Dermis blood vessel endothelial cell (primary cell): ENCODE results near the gene FAM107B. TPM values are rescaled to one million over a fixed set of nuclear protein-coding genes. Genes with fewer than 3 reads are reported as not detected.

Experiments used
- DNase-seq: peaks from one replicate; pipeline ENCODE4 v3.0.0; 2010
- total RNA-seq: library from RNA; depleted of rRNA; stranded (reverse); fragments of >200 nt; gene quantifications from 2 replicates; pipeline ENCODE4 v1.2.3, GENCODE V29; 2014

FAM107B gene
- total RNA-seq, 1 donor from 2014 or later: 60.6 TPM

DNA sequence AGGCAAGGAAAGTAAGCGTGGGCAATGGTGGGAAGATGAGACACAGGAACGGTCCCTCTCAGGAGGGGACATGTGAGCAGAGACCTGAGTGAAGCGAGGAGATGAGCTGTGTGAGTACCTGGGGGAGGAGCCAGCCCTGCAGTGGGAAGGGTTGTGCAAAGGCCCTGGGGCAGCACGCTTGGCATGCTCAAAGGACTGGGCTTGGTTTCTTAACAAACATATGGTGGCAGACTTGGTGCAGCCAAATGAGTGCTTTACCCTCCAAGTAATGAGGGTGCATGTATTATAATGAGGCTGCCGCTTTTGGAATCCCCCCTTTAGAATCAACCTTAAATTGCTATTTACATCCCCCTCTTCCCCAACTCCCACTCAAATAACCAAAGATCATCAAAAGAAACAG, 291.3 kb downstream of the FAM107B start:
- no peak for DNase-seq

DNA sequence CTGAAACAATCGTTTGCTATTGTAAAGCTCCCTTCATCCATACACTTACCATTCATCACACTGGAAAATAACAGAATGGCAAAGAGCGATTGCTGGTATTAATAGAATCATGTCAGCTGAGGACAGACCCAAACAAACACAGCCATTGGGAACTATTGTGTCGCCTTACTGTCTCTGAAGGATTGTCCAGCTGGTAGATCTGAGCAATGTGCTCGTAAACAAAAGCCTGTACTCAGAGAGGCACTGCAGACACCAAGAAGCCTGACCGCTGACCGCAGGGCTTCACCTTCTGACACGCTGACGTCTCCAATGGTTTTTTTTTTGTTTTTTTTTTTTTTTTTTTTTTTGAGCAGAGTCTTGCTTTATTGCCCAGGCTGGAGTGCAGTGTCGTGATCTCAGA, 292.9 kb downstream of the FAM107B start:
- no peak for DNase-seq

DNA sequence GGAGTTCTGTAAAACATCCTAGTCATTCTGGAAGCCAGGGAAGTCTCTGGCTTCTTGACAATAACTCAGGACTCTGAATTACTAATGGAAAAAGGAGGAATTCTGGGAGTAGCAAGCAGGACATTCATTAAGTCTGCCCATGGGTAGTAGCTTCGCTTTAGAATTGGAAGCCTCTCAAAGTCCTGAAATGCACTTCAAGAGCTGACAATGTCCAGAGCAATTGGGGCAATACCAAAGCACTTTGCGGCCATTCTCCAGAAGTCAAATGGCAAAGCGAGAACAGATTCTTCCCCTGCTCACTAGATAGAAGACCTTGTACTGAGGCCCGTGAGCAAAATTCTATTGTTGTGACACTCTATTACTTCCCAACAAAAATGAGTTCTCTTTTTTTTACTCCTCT, 293.7 kb downstream of the FAM107B start:
- DNase-seq: no peak

DNA sequence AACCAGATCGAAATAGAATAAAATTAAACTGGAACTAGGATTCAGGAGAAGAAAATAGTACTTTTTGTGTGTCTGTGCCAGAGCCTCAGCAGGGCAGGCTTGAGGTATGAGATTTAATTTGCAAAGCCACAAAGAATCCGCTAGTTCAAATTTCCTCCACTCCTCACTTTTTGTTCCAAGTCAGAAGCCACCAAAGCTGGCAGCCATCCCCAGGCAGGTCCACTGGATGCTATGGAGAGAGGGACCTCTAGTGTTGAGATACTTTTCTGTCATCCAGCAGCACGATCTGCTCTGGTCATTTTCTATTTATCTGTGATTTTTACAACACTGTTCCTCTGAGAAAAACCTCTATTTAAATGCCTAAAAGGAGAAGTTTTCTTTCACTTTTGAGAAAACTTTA, 296.1 kb downstream of the FAM107B start:
- peak; percentile 81 for DNase-seq

DNA sequence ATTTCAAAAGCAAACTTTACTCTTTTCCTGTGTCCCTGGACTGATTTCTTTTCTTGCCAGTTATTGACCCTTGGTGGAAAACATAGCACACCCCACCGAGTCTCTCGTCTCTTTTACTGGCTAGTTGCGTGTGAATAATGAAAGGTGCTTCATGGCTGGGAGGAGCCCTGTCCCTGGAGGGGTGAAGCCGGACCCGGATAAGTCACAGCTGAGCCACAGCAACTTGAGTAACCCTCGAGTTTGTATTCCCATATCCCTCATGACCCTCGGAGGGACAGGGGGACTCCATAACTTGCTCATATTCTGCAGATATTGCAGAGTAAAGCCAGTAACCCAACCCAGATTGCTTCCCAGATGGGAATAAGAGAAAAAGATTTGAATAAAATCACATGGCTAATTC, 296.5 kb downstream of the FAM107B start:
- no peak for DNase-seq

DNA sequence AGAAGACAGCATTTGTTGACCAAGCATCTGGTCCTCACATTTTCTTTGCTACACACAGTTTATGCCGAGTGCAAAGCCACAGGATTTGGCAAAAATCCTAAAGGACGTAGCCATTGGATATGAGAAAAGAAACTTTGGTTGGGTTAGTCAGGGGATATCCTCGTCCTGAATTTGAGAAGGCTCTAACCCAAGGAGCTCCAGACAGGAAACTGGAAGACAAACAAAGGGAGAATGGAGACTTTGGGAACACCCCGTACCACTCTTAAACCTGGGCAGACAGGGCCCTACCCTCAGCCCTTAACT, 297.3 kb downstream of the FAM107B start:
- no peak for DNase-seq

DNA sequence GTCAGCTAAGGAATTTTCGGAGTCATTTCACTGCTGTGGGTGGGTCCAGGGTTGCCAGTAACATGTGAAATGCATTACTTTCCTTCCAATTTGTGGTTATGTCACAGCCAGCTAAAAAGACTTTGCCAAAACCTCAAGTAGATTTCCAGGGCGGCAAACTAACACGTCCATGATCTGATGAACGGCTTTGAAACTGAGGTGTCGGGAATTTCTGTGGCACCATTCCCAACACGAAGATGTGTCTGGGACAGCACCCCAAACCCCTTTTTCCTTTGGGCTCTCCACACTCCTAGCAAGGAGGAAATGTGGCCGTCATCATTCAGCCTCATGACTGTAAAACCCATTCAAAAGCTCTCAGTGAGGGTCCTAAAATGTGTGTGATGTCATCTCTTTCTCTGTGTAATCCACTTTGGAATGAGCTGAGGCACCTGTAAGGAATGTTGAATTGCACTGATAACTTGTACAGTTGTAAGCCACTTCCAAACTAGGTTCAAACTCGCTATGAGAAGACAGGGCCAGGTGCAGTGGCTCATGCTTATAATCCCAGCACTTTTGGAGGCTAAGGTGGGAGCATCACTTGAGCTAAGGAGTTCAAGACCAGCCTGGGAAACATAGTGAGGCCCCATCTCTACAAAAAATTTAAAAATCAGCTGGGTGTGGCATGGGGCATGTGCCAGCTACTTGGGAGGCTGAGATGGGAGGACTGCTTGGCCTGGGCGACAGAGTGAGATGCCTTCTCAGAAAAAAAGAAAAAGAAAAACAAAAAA, 297.9 kb downstream of the FAM107B start:
- DNase-seq: no peak

DNA sequence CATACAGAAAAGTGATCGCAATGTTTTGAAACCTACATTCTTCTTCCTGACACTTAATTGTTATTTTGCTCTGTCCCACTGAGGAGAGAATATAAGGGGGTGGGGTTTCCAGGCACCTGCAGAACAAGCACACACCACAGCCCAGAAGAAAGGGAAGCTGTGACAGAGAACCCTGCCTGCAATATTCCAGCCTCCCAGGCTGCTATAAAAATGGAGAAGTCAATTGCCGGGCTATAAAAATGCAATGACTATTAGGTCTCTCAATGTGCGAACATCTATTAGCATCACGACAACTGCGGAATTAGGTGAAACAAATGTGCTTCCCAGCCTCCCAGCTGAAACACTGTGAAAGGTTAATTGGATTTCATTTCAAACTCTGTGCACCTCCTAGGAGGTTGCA, 298.7 kb downstream of the FAM107B start:
- DNase-seq: no peak

DNA sequence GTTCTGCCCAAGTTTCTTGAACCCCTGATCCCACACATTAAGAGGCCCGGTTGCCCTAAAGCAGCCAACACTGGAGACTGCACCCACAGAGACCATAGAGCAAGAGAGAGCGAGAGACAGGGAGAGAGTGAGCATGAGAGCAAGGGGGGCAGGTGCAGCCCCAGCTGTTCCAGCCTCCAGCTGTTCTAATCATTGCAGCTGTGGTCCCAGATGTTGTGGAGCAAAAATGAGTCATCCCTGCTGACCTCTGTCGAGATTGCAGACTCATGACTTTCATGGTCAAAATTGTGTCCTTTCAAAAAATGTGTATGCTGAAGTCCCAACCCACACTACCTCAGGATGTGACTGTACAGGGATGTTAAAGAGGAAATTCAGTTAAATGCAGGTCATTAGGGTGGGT, 300.0 kb downstream of the FAM107B start:
- no peak for DNase-seq

DNA sequence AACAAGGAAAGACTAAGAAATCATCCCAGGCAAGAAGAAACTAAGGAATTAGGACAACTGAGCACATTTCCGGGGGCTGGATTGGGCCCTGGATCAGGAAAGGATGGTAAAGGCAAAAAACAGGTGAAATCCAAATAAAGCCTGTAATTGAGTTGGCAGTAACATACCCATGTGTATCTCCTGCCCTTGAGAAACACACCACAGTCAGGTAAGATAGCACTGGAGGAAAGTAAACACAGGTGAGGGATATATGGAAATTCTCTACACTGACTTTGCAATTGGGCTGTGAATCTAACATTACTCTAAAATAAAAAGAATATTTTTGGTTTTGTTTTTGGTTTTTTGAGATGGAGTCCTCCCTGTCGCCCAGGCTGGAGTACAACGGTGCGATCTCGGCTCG, 303.8 kb downstream of the FAM107B start:
- DNase-seq: no peak

DNA sequence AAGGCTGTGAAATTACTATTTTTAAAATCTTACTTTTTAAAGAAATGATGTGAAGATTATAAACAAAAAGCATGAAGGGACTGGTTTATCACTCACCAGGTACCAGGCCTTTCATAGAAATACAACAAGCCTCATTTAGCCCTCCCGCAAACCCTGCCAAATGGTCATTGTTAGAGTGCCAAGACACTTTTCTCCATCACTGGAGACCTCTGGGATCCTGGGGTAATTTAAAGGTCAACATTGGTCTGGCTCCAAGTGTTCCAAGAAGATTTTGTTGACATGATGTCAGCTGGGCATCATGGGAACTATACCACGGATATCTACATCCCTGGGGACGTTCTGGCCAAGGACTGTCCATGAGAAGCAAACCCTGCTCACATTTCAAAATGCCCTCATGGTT, 306.0 kb downstream of the FAM107B start:
- no peak for DNase-seq

Other genes starting within 250 kb of the FAM107B start
- 0.56 and 1.9 TPM in 2 replicates for gene CDNF, start 63.1 kb upstream of the FAM107B start, total RNA-seq
- 8.8 and 17.6 TPM in 2 replicates for gene HSPA14, start 63.4 kb upstream of the FAM107B start, total RNA-seq
- 19.2 and 19.7 TPM in 2 replicates for gene MSANTD7, start 63.4 kb upstream of the FAM107B start, total RNA-seq
- 17.7 and 23.5 TPM in 2 replicates for gene SUV39H2, start 104.0 kb upstream of the FAM107B start, total RNA-seq
- 8.8 and 11.6 TPM in 2 replicates for gene DCLRE1C, start 179.2 kb upstream of the FAM107B start, total RNA-seq
- gene MEIG1, start 184.5 kb upstream of the FAM107B start, total RNA-seq: not detected in 2 replicates